B cell (primary cell): ENCODE results near the gene SPTB. TPM values are rescaled to one million over a fixed set of nuclear protein-coding genes. Genes with fewer than 3 reads are reported as not detected.

Source experiments
- ATAC-seq: fragments of 200-7000 bp; cut with Tn5 transposase; one replicate; pipeline ENCODE4 v1.10.0; 2021; ENCODE audit warnings: low read depth, mild to moderate bottlenecking, moderate number of reproducible peaks, moderate library complexity
- CTCF ChIA-PET: fragments of 350-600 bp; sonication (Branson Sonifier 250); formaldehyde crosslinking; loops from one replicate; lab custom pipeline; 2021; ENCODE audit warnings: antibody characterized with exemption, inconsistent platforms; lab: Charles Lee
- POLR2A ChIA-PET: fragments of 350-600 bp; sonication (Branson Sonifier 250); formaldehyde crosslinking; loops from one replicate; lab custom pipeline; 2021; ENCODE audit warnings: antibody characterized with exemption; lab: Charles Lee
- DNase-seq: peaks from one replicate; pipeline ENCODE4 v3.0.0; 2013
- H2AFZ ChIP-seq: 2 replicates; pipeline ENCODE4 v1.6.1; 2012; ENCODE audit warnings: mild to moderate bottlenecking, low read depth, low read length; ENCODE audit not compliant: insufficient read depth, poor library complexity, severe bottlenecking
- H3K27ac ChIP-seq, 2 donors: 1 replicate in 1 of 2; 2 replicates in 1 of 2; pipeline ENCODE4 v1.5.1; 2012 to 2013; ENCODE audit warnings: low read length in 2 of 2, mild to moderate bottlenecking in 2 of 2, moderate library complexity in 1 of 2
- H3K27me3 ChIP-seq, 4 experiments: fragments of 200-600 bp in 1 of 4; sonication (generic) in 1 of 4; replicated peaks in 1 of 4; 1 replicate in 2 of 4; 2 replicates in 2 of 4; pipeline versions ENCODE4 v1.6.1 to v1.7.0; 2013 to 2016; ENCODE audit warnings: low read length in 3 of 4, mild to moderate bottlenecking in 2 of 4, mixed read lengths in 1 of 4, moderate library complexity in 1 of 4; ENCODE audit not compliant: insufficient read depth in 4 of 4, control insufficient read depth in 3 of 4; ENCODE audit errors: control extremely low read depth in 1 of 4
- H3K36me3 ChIP-seq, 2 experiments: replicated peaks in 1 of 2; 1 replicate in 1 of 2; 2 replicates in 1 of 2; pipeline versions ENCODE4 v1.6.1 to v1.7.1; 2013; ENCODE audit warnings: low read length in 1 of 2; ENCODE audit not compliant: insufficient read depth in 2 of 2, control insufficient read depth in 1 of 2; ENCODE audit errors: control extremely low read depth in 1 of 2, extremely low read depth in 1 of 2
- H3K4me1 ChIP-seq, 2 donors: fragments of 200-600 bp in 1 of 2; sonication (generic) in 1 of 2; 1 replicate in 1 of 2; 2 replicates in 1 of 2; pipeline versions ENCODE4 v1.5.1 to v1.6.1; 2013 to 2017; ENCODE audit warnings: low read length in 2 of 2; ENCODE audit not compliant: control insufficient read depth in 2 of 2, insufficient read depth in 2 of 2
- H3K4me2 ChIP-seq: replicated peaks from 2 replicates; pipeline ENCODE3; 2012; ENCODE audit warnings: mild to moderate bottlenecking, low read depth, low read length; ENCODE audit not compliant: poor library complexity, severe bottlenecking
- H3K4me3 ChIP-seq, 5 experiments: fragments of 200-600 bp in 1 of 5; sonication (generic) in 1 of 5; 1 replicate in 3 of 5; 2 replicates in 2 of 5; pipeline versions ENCODE4 v1.5.1 to v1.7.0; 2011 to 2016; ENCODE audit warnings: low read length in 4 of 5, mild to moderate bottlenecking in 4 of 5, low read depth in 2 of 5, control low read depth in 1 of 5, moderate library complexity in 1 of 5; ENCODE audit not compliant: insufficient read depth in 1 of 5; ENCODE audit errors: control extremely low read depth in 1 of 5, extremely low read depth in 1 of 5
- H3K79me2 ChIP-seq: fragments of 200-600 bp; sonication (generic); one replicate; pipeline ENCODE4 v1.6.0; 2016; ENCODE audit warnings: low read length; ENCODE audit not compliant: control insufficient read depth, insufficient read depth
- H3K9ac ChIP-seq: fragments of 200-600 bp; sonication (generic); 2 replicates; pipeline ENCODE4 v1.6.1; 2017; ENCODE audit warnings: mild to moderate bottlenecking, low read length, moderate library complexity
- H3K9me3 ChIP-seq, 3 donors: one replicate each; pipeline versions ENCODE4 v1.6.1 to v1.7.1; 2013; ENCODE audit warnings: low read length in 2 of 3; ENCODE audit not compliant: control insufficient read depth in 2 of 3, insufficient read depth in 1 of 3; ENCODE audit errors: control extremely low read depth in 1 of 3
- H4K20me1 ChIP-seq: 2 replicates; pipeline ENCODE4 v1.6.0; 2012; ENCODE audit warnings: mild to moderate bottlenecking, low read length; ENCODE audit not compliant: insufficient read depth, control insufficient read depth, poor library complexity, severe bottlenecking
- H3K27ac Mint-ChIP-seq: one replicate; pipeline ENCODE4 v1.8.0; 2021; ENCODE audit warnings: mixed read lengths
- H3K27me3 Mint-ChIP-seq: one replicate; pipeline ENCODE4 v1.8.0; 2021; ENCODE audit warnings: mixed read lengths
- H3K4me1 Mint-ChIP-seq: one replicate; pipeline ENCODE4 v1.8.0; 2021; ENCODE audit warnings: mixed read lengths
- H3K4me3 Mint-ChIP-seq: one replicate; pipeline ENCODE4 v1.8.0; 2021; ENCODE audit warnings: mixed read lengths
- H3K9me3 Mint-ChIP-seq: one replicate; pipeline ENCODE4 v1.8.0; 2022; ENCODE audit warnings: mixed read lengths; ENCODE audit not compliant: insufficient read depth
- EZH2 ChIP-seq: IDR thresholded peaks from 2 replicates; pipeline ENCODE4 v1.6.1; 2012; ENCODE audit warnings: borderline replicate concordance, low read depth, mild to moderate bottlenecking, moderate library complexity, low read length; ENCODE audit not compliant: insufficient read depth, poor library complexity, severe bottlenecking
- WGBS: methylation state at CpG from one replicate; pipeline ENCODE4 v1.1.5; 2013; ENCODE audit warnings: missing lambda C conversion rate; ENCODE audit not compliant: insufficient coverage; 5-methylcytosine and 5-hydroxymethylcytosine counted together
- intact Hi-C: fragments of 100-400 bp; cut with micrococcal nuclease; formaldehyde crosslinking; loops from one replicate; pipeline ENCODE4 v1.10.0; 2022
- polyA plus RNA-seq: library from polyadenylated mRNA; depleted of rRNA; stranded (reverse); fragments of >200 nt; gene quantifications from 2 replicates; pipeline ENCODE4 v1.2.3, GENCODE V29; 2012
- total RNA-seq, 2 donors: library from RNA; stranded (reverse); fragments of 120-200 nt in 1 of 2; gene quantifications; 1 replicate in 1 of 2; 2 replicates in 1 of 2; pipeline versions ENCODE4 v1.2.3 to v1.2.4, GENCODE V29; 2013 to 2022
- TF ChIP-seq, protein P1 (sequence below): fragments of 200-600 bp; IDR thresholded peaks from one replicate; pipeline ENCODE4 v1.8.0; 2022; ENCODE audit warnings: antibody characterized with exemption, mild to moderate bottlenecking

SPTB gene
- total and polyA plus RNA-seq, 2 donors (not counting 1 experiment from before 2014, with no cell fraction given), result 0.12 TPM; not detected in 1

- DNase-seq, result no peak
- ATAC-seq, result no peak
- Histone ChIP-seq H3K4me1 (no peaks in the 10 kb centered on the region), H3K9ac (no peak overlapping the region), H3K9me3 (no peaks in the 10 kb centered on the region), H3K4me2 (no peak overlapping the region), H2AFZ (no peak overlapping the region), H3K79me2 (no peaks in the 10 kb centered on the region), H3K27me3 (no peaks in the 10 kb centered on the region), H3K27ac (no peak overlapping the region), H3K4me3 (no peak overlapping the region), H4K20me1 (no peaks in the 10 kb centered on the region), H3K36me3 (no peaks in the 10 kb centered on the region)
- ChIA-PET CTCF (no interaction called here), POLR2A (no interaction called here)
- no peak overlapping the region for H3K27ac Mint-ChIP-seq
- intact Hi-C loops, result no loop called here
- WGBS, result 70% methylated on average over 2 of the region's 3 CpGs
- no peak overlapping the region for H3K4me3 Mint-ChIP-seq
- TF ChIP-seq, protein P1, sequence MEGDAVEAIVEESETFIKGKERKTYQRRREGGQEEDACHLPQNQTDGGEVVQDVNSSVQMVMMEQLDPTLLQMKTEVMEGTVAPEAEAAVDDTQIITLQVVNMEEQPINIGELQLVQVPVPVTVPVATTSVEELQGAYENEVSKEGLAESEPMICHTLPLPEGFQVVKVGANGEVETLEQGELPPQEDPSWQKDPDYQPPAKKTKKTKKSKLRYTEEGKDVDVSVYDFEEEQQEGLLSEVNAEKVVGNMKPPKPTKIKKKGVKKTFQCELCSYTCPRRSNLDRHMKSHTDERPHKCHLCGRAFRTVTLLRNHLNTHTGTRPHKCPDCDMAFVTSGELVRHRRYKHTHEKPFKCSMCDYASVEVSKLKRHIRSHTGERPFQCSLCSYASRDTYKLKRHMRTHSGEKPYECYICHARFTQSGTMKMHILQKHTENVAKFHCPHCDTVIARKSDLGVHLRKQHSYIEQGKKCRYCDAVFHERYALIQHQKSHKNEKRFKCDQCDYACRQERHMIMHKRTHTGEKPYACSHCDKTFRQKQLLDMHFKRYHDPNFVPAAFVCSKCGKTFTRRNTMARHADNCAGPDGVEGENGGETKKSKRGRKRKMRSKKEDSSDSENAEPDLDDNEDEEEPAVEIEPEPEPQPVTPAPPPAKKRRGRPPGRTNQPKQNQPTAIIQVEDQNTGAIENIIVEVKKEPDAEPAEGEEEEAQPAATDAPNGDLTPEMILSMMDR, result no peak
- TF ChIP-seq EZH2, result no peak
- no peaks in the 10 kb centered on the region for H3K9me3 Mint-ChIP-seq
- H3K4me1 Mint-ChIP-seq, result no peaks in the 10 kb centered on the region
- H3K27me3 Mint-ChIP-seq, result peaks cover 30% of the 10 kb centered on the region
Observed at GRCh38 chr14:64861916-64862315, 17.8 kb downstream of the SPTB start.

DNA sequence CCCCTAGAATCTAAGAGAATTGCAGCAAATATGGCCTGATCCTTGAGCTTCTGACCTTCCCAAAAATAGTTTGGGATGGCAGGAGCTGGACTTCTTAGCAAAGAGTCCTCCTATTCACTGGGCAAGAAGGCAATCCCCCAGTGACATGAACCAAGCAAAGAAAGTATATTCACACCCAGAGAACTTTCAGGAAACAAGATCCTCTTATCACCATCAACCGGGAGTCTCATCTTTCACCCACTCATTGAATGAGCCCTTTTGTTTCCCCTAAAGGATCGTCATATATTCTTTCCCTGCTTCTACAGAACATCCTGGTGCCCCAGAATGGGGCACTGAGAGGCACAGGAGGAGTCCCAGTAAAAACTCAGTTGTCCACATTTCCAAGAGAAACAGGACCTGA lies 19.7 kb downstream of the SPTB start:
- H3K4me3 Mint-ChIP-seq, result no peak overlapping the region
- Histone ChIP-seq H3K27me3 (no peaks in the 10 kb centered on the region), H3K9me3 (no peaks in the 10 kb centered on the region), H4K20me1 (no peaks in the 10 kb centered on the region), H2AFZ (no peak overlapping the region), H3K4me3 (no peak overlapping the region), H3K4me1 (no peaks in the 10 kb centered on the region), H3K9ac (no peak overlapping the region), H3K79me2 (no peaks in the 10 kb centered on the region), H3K36me3 (no peaks in the 10 kb centered on the region), H3K27ac (no peak overlapping the region), H3K4me2 (no peak overlapping the region)
- ATAC-seq (no peak), DNase-seq (no peak)
- H3K4me1 Mint-ChIP-seq, result no peaks in the 10 kb centered on the region
- H3K9me3 Mint-ChIP-seq, result no peaks in the 10 kb centered on the region
- POLR2A ChIA-PET, result no interaction called here
- CTCF ChIA-PET, result interaction anchor here (0.7 kb wide), 1 partner anchor 33 kb away, joined by 3 read pairs; no protein-coding TSS in a partner anchor
- intact Hi-C loops, result no loop called here
- WGBS, result 20% methylated on average over 1 of the region's 2 CpGs
- H3K27ac Mint-ChIP-seq, result no peak overlapping the region
- H3K27me3 Mint-ChIP-seq, result peaks cover 23% of the 10 kb centered on the region
- no peak for TF ChIP-seq EZH2
- TF ChIP-seq, protein P1, result no peak
